Stimulated activated CD8-positive, alpha-beta memory T cell treated with anti-CD3 and anti-CD28 coated beads, Interleukin-7, amount 100 ng/mL, for 48 hours (primary cell): ENCODE results near the gene NES.
"Not testable (repeated sequence)": the region's sequence is repeated elsewhere in the genome, so short reads cannot be mapped to it uniquely, and the experiment has no call there.

Experiments
- DNase-seq, 2 donors: peaks; one replicate each; pipeline ENCODE4 v3.0.0-alpha.2; 2020; ENCODE audit warnings: low read depth in 1 of 2; ENCODE audit errors: extremely low read depth in 1 of 2

NES gene

DNA sequence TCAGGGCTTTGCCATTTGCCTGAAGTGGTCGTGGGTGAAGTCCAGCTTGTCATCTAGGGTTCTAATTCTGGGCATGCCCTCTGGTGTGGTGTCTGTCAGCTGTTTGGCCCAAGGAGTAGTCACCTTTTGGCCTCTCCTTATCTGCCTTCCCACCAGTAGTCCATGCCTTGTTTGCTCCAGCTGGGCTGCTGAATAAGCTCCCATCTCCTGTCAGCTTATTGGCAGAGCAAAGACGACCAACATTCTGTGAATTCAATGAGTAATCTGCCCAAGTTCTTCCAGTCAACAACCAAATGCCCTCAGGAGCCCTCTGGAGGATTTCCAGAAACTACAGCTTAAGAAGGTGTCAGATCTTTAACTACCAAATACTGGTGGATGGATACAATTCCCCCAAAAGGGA, 28.3 kb downstream of the NES start:
- DNase-seq: no peak

- DNase-seq: no peak
Observed at GRCh38 chr1:156648496-156648895, 28.7 kb downstream of the NES start.

DNA sequence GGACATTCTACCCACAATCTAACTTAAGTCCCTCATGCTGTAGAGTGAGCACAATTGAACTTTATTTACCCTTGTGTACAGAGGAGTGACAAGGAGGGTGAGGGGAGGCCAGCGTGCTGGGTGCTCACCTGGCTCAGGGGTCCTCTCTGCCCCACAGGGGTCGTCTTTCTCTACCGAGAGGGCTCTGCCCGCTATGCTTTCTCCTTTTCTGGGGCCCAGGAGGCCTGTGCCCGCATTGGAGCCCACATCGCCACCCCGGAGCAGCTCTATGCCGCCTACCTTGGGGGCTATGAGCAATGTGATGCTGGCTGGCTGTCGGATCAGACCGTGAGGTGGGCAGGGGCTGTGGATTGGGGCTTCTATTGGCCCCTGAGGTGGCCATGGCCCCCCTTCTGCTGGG, 29.9 kb downstream of the NES start:
- DNase-seq: no peak

- DNase-seq: no peak
Observed at GRCh38 chr1:156646738-156647211, 30.4 kb downstream of the NES start.

GRCh38 chr1:156645666-156646065, 31.5 kb downstream of the NES start:
- no peak for DNase-seq

- no peak for DNase-seq
Observed at GRCh38 chr1:156645056-156645455, 32.2 kb downstream of the NES start.

DNA sequence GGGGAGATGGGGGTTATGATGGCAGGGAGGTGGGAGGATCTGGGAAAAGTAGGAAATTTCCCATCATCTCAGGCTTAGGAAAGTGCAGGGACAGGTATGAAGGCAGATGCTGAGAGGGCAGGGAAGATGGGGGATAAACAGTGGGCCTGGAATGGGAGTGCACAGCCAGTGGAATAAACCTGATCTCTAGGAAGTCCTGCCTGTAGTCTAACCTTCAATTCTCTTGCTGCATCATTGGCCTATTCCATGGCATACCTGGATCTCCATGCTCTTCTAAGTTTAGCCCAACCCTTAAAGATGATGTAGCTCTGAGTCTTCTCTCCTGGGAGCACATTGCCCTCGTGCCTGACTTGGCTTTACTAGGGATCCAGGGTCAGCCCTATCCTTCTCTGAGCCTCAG, 32.6 kb downstream of the NES start:
- no peak for DNase-seq

- DNase-seq: no peak
Observed at GRCh38 chr1:156644146-156644545, 33.1 kb downstream of the NES start.

DNA sequence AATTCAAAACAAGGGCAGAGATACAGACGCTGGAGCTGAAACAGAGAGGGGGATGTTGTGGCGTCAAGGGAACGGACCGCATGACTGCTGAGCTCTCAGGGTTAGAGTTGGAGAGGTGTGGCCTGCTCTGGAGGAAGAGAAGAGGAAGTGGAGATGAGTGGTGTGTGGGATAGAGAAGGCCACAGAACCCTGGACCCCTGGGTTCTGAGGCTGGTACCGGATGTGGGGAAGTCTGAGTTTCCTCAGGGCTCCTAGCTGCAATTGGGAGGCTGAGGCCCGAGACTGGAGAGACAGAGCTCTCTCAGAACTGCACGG, 33.5 kb downstream of the NES start:
- no peak for DNase-seq

DNA sequence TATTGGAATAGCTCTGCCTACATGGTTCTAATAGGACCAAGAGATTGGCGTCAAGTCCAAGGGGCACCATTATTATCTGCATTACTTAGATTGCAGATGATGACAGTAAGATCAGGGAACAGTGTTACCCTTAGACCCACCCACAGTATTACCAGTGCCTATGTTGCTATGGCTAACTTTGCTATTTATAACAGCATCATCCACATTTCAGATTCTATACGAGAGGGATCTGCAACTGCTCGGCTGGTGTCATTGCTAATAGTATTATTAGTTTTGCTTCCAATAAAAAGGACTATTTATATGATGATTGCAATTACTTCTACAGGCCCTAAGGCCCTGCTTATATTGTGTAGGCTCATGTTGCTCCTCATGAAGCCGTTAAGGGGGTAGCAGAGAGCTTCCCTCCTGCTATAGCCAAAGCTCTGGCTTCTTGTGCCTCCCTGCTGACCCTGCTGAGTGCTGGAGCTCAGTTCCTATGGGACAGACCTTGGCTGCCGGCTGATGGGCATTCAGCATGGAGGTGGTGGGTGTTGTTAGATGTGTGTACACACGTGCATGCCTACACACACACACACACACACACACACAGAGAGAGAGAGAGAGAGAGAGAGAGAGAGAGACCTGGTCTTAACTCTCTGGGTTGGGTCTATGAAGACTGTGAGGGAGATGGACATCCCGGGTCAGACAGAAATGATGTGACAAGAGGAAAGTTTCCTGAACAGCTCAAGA, 34.0 kb downstream of the NES start:
- DNase-seq: no peak

DNA sequence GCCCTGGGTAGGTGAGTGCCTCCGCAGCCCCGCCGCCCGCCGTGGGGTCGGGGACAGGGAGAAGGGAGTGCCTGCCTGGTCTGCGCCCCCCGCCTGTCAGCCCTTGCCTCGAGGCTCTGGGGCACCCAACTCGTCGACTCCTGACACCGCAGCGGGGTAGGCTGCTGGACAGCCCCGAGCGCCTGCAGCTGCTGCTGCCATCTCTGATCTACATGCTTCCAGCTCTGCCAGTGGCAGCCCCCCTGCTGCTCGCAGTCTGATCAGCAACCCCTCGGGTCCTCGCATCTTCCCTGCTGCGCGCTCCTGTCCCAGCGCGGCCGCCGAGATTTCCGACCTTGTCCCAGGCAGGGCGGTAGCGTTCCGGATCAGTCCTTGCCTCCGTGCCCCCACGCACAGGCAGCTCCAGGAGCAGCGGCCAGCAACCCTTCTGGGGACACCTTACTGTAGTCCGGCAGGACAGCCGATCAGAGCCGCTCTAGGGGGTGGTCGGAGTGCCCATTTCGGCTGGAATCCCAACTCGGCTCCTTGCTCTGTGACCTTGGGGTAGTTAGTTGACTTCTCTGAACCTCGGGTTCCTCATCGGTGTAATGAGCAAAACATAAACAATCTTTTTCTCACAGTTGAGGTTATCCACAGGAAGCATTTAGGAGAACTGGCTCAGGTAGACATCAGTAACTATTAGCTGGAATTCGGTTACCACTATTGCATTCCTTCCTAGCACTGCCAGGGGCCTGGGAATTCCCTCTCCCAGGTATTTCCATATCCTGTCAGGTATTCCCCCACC, 34.8 kb downstream of the NES start:
- DNase-seq: no peak

GRCh38 chr1:156641761-156642264, 35.4 kb downstream of the NES start, which contains the start of gene BCAN:
TSS of gene BCAN (plus strand) at chr1:156642117. CDS start at chr1:156646055, 3,938 bp downstream.
- DNase-seq: no peak

DNA sequence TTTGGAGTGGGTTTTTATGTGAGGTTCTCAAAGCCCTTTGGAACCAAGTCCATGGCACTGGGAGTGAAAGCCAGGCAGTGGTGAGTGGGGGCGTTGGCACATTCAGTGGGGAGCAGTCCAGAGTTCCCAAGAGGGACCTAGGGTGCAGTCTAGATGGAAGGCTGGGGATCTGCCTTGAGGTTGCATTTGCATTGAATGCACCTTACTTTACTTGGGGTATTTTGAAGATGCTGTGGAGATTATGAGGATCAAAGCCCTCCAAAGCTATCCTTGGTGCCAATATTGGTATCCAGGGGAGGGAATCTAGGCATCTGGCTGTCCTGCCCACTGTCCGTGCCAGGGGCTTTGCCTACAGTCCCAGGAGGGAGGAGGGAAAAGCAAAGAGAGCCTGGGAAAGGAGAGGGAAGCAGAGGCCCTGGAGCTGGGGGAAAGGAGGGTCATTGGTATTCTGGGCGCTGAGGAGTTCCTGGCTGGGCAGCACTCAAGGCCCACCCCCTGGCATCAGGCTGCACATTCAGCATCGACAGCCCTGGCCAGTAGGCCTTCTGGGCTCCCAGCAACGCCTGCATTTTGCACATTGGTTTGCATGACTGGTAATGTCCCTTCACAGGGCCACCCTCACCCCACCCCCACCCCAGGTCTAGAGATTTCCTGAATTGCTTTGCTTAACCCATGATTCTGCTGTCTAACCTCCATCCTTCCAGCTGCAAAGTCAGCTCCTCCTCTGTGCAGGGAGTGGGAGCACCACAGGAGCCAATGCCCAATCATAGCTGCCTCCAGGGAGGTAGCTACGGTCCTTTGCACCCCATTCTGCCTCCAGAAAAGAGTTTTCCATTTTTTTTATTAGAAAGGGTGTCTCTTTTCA, 36.1 kb downstream of the NES start:
- DNase-seq: no peak

DNA sequence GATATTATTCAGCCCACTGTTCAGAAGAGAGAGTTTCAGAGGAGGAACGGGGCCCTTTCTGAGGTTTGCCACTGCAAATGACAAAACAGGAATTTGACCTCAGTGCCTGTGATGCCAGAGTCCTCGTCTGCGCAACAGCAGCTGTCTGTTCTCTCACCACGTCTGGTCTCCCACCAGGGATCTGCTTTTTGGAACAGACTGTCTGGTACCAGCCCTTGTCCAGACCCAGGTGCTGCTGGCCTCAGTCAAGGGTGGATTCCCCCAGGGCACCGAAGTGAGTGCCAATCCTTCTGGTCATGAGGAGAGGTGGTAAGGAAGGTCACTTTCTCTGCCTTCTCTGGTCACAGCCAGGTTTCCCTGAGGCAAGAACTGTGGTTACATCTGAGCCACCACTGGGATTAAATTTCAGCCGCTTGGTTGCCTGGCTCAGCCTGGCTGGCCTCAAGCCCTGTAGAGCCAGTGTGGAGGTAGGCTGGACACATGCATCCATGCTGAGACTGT, 37.6 kb downstream of the NES start:
- DNase-seq: no peak

GRCh38 chr1:156638189-156638985, 38.8 kb downstream of the NES start:
- no peak for DNase-seq

- no peak for DNase-seq
Observed at GRCh38 chr1:156632355-156632754, 44.9 kb downstream of the NES start.

GRCh38 chr1:156631152-156631551, 46.1 kb downstream of the NES start:
- DNase-seq: not testable (repeated sequence)

DNA sequence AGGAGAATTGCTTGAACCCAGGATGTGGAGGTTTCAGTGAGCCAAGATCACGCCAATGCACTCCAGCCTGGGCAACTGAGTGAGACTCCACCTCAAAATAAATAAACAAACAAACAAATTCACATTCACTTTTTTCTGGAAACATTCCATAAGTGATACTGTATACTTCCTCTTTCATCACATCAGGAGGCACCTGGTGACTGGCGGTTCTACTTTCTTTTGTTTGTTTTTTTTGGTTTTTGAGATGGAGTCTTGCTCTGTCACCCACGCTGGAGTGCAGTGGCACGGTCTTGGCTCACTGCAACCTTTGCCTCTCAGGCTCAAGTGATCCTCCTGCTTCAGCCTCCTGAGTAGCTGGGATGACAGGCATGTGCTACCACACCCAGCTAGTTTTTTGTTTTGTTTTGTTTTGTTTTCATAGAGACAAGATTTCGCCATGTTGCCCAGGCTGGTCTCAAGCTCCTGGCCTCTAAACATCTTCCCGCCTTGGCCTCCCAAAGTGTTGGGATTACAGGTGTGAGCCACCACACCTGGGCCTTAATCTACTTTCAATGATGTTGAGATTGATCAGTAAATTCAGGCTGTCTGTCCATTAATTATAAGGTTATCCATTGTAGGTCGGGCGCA, 47.3 kb downstream of the NES start:
- no peak for DNase-seq

DNA sequence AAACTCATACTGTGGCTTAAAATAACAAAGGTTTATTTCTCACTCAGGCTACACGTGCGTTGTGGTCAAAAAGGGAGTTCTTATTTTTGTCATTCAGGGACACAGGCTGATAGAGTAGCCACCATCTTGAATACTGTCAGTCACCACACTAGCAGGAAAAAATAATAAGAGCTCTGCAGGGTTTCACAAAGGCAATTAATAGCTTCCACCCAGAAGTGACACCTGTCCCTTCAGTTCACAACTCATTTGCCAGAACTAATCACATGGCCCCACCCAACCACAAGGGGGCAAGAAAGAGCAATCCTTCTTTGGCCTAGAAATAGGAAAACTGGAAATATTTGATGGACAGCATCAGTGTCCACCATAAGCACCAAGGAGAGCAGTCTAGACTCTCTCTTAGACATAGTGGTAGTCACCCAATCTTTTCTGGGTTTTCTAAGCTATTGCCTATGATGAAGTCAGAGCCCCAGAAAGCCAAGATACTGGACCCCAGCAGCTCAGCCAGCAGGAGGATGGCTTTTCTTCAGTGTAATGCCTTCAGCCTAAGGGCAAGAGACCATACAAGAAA, 49.8 kb downstream of the NES start:
- no peak for DNase-seq
